22Rv1 (cell line): ENCODE data around the gene WDR4.
"Not testable (repeated sequence)": the region's sequence is repeated elsewhere in the genome, so short reads cannot be mapped to it uniquely, and the experiment has no call there.

ENCODE experiments used
- H3K27ac ChIP-seq: fragments of 450-650 bp; 2 replicates; pipeline ENCODE4 v1.5.1; 2017
- ZFX ChIP-seq: fragments of 450-650 bp; IDR thresholded peaks from 2 replicates; pipeline ENCODE4 v1.6.1; 2017; ENCODE audit warnings: antibody characterized with exemption, borderline replicate concordance
- TF ChIP-seq, protein P1 (sequence below): fragments of 450-650 bp; IDR thresholded peaks from 2 replicates; pipeline ENCODE4 v1.5.1; 2017; ENCODE audit warnings: mild to moderate bottlenecking

Gene WDR4

DNA sequence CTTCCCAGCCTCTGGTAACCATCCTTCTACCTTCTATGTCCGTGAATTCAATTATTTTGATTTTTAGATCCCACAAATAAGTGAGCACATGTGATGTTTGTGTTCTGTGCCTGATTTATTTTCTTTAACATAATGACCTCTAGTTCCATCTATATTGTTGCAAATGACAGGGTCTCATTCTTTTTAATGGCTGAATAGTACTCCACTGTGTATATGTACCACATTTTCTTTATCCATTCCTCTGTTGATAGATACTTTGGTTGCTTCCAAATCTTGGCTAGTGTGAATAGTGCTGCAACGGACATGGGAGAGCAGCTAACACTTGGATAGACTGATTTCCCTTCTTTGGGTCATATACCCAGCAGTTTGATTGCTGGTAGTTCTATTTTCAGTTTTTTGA, 51.8 kb downstream of the WDR4 start:
- TF ChIP-seq, protein P1, sequence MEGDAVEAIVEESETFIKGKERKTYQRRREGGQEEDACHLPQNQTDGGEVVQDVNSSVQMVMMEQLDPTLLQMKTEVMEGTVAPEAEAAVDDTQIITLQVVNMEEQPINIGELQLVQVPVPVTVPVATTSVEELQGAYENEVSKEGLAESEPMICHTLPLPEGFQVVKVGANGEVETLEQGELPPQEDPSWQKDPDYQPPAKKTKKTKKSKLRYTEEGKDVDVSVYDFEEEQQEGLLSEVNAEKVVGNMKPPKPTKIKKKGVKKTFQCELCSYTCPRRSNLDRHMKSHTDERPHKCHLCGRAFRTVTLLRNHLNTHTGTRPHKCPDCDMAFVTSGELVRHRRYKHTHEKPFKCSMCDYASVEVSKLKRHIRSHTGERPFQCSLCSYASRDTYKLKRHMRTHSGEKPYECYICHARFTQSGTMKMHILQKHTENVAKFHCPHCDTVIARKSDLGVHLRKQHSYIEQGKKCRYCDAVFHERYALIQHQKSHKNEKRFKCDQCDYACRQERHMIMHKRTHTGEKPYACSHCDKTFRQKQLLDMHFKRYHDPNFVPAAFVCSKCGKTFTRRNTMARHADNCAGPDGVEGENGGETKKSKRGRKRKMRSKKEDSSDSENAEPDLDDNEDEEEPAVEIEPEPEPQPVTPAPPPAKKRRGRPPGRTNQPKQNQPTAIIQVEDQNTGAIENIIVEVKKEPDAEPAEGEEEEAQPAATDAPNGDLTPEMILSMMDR: no peak
- no peak for TF ChIP-seq ZFX
- no peak overlapping the region for H3K27ac ChIP-seq

DNA sequence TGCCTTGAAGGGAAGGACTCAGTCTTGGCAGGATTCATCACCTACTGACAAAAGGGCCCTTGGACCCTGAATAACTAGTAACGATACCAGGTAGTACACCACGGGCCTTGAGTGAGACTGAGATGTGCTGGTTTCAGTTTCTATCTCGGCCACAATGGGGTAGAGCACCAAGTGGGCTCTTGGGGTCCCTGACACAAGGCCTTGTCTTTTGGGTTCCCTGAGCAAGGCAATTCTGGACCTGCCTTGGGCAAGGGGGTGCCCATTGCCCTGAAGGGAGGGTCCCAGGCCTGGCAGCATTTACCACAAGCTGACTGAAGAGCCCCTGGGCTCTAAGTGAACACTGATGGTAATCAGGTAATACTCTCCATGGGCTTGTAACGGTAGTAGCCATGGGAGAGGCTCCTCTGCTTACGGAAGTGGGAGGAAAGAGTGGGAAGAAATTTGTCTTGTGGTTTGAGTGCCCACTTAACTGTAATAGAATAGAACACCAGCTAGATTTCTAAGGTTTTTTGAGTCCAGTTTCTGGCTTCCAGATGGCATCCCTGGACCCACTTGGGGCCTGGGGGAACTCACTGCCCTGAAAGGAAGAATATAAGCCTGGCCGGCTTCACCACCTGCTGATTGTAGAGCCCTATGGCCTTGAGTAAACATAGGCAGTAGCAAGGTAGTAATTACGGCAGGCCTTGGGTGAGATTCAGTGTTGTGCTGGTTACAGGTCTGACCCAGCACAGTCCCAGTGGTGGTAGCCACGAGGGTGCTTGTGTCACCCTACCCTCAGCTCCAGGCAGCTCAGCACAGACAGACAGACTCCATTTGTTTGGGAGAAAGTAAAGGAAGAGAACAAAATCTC, 58.5 kb downstream of the WDR4 start:
- TF ChIP-seq ZFX: no peak
- TF ChIP-seq, protein P1: no peak

DNA sequence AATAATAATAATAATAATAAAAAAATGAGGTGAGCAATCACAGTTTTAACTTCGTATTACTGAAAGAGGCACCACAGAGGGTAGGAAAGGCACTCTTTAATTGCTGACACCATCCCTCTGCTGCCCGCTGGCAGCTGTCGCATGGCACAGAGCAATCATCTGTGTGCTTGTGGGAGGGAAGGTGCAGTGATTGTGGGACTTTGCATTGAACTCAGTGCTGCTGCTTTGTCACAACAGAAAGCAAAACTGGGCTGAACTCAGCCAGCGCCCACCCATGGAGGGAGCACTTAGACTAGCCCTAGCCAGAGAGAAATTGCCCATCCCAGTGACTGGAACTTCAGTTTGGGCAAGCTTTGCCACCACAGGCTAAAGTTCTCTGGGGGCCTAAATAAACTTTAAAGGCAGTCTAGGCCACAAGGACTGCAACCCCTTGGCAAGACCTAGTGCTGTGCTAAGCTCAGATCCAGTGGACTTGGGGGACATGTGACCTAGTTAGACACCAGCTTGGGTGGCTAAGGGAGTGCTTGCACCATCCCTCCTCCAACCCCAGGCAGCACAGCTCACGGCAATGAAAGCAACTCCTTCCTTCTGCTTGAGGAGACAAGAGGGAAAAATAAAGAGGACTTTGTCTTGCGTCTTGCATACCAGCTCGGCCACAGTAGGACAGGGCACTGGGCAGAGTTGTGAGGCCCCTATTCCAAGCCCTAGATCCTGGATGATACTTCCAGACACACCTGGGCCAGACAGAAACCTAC, 59.3 kb downstream of the WDR4 start:
- no peak overlapping the region for H3K27ac ChIP-seq
- TF ChIP-seq, protein P1: no peak
- no peak for TF ChIP-seq ZFX

More for the DNA sequence above, 58.5 kb downstream of the WDR4 start:
- no peak overlapping the region for H3K27ac ChIP-seq

DNA sequence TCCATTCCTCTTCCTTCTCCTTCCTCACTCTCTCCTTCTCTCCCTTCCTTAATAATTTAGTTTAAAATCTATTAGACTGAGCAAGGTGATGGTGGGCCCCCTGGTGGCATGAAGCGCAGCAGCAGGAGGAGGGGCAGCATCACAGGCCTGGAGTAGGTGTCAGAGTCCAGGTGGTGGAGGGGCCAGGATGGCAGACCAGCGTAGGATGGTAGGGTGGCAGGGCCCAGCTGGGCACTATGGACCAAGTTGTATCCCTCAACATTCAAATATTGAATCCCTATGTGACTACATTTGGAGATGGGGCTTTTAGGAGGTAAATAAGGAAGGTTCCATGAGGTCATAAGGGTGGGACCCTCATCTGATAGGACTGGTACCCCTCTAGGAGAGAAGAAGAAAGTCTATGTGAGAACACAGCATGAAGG, 61.0 kb downstream of the WDR4 start:
- no peak for TF ChIP-seq ZFX
- TF ChIP-seq, protein P1: peak; percentile 87
- H3K27ac ChIP-seq: no peak overlapping the region

DNA sequence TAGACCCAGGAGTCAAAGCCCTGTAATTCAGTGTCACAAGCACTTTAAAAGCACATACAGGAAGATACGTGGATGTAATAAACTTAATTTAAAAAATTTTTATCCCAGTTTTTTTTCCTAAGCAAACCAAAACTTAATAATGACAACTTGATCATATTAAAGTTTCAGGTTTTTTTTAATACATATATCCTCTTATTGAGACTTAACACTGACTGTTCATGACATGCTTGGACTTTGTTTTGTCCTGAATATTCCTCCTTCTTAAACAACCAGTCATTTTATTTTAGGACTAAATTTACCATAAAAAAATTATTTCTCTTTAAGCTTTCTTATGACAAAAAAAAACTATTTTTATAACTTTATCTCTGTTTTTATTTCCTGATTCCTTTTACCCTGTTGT, 64.1 kb downstream of the WDR4 start:
- H3K27ac ChIP-seq: no peak overlapping the region
- TF ChIP-seq ZFX: no peak
- TF ChIP-seq, protein P1: no peak

DNA sequence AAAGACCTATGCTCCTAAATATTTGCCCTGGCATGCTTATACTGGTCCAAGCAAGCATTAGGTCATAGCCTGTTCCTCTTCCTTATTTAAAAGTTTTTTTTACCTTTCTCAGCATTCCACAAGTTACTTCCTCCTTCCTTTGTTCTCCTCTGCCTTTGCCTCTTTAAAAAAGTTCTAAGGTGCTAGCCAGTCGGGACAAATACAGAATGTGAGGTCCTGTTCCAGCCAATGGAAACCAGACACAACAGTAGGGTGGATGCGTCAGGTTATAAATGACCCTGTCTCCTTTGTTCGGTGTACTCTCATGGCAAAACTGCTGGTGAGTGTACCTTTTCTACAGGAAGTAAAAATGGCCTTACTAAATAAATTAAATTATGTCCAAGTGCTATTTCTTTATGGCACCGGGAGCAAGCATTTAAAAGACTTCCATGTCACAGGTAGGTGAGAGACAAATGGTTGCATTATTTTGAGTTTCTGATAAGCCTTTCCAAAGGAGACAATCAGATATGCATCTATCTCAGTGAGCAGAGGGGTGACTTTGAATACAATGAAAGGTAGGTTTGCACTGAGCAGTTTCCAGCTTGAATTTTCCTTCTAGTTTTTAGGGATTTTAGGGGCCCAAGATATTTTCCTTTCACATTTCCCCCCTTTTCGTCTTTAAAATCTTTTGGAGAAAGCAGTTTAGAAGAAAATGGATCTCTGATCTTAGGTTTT, 66.7 kb downstream of the WDR4 start:
- H3K27ac ChIP-seq: not testable (repeated sequence)

DNA sequence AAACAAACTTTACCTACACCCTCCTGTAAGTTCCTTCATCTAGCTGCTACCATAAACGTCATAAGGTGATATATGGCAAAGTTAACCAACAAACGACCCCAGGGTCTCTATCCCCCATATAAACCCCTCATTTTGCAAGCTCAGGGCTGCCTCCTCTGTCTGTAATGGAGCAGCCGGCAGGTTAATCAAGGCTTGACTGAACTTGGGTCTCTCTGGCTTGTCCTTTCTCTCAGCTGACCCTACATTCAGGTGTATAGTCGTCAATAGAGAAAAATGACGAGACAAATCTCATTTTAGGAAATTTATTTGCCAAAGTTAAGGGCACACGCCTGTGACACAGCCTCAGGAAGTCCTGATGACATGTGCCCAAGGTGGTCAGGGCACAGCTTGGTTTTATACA, 67.4 kb downstream of the WDR4 start:
- no peak for TF ChIP-seq ZFX
- TF ChIP-seq, protein P1: no peak
- no peak overlapping the region for H3K27ac ChIP-seq
